HCT116 (cell line): ENCODE measurements around the gene OR10A6. TPM values are rescaled to one million over a fixed set of nuclear protein-coding genes. Genes with fewer than 3 reads are reported as not detected.

ENCODE experiments used
- ATAC-seq: fragments of 200-7000 bp; cut with Tn5 transposase; 2 replicates; pipeline ENCODE4 v1.9.1; 2020; ENCODE audit warnings: mild to moderate bottlenecking, moderate library complexity
- BruUV-seq: library from RNA; stranded (reverse); fragments of 400-500 nt; replicated peaks from 2 replicates; lab custom pipeline; 2021; lab: Mats Ljungman, UMichigan
- CTCF ChIA-PET: fragments of 300-600 bp; sonication (Branson Sonifier 250); formaldehyde crosslinking; loops from one replicate; lab custom pipeline; 2021; ENCODE audit warnings: antibody characterized with exemption; lab: Charles Lee
- POLR2A ChIA-PET: fragments of 300-600, 350-600 bp; sonication (Branson Sonifier 250); formaldehyde crosslinking; loops from one replicate; lab custom pipeline; 2021; ENCODE audit warnings: antibody characterized with exemption; lab: Charles Lee
- RAD21 ChIA-PET, 2 experiments: fragments of 300-600 bp; sonication (Branson Sonifier 250); formaldehyde crosslinking; loops; one replicate each; lab custom pipeline; 2023; ENCODE audit warnings: low total read pairs in 2 of 2; ENCODE audit not compliant: uncharacterized antibody in 2 of 2, unreplicated experiment in 2 of 2, low non-redundant PET in 1 of 2; lab: Charles Lee
- DNase-seq: peaks from one replicate; pipeline ENCODE4 v3.0.0-alpha.2; 2010; ENCODE audit warnings: low read depth, low spot score
- H2AFZ ChIP-seq: fragments of 200-600 bp; shearing (Covaris generic), sonication (generic); 2 replicates; pipeline ENCODE4 v1.6.1; 2017; ENCODE audit warnings: low read depth, mixed run types, mixed read lengths, antibody characterized with exemption, low read length; ENCODE audit not compliant: poor library complexity, severe bottlenecking
- H3K27ac ChIP-seq: 2 replicates; pipeline ENCODE4 v1.5.1; 2012; ENCODE audit warnings: low read depth, low read length
- H3K27me3 ChIP-seq: fragments of 200-600 bp; sonication (generic); 2 replicates; pipeline ENCODE4 v1.6.1; 2016; ENCODE audit warnings: mixed run types, low read length, mixed read lengths; ENCODE audit not compliant: insufficient read depth
- H3K36me3 ChIP-seq, 2 experiments: fragments of 200-500 bp in 1 of 2; fragments of 200-600 bp in 1 of 2; sonication (Bioruptor generic) in 1 of 2; sonication (generic) in 1 of 2; 2 replicates each; pipeline versions ENCODE4 v1.5.1 to v1.6.1; 2014 to 2016; ENCODE audit warnings: low read length in 2 of 2, inconsistent platforms in 1 of 2, mixed read lengths in 1 of 2, mixed run types in 1 of 2; ENCODE audit not compliant: insufficient read depth in 2 of 2, control insufficient read depth in 1 of 2
- H3K4me1 ChIP-seq, 2 experiments: fragments of 200-600 bp in 1 of 2; sonication (generic) in 1 of 2; 2 replicates each; pipeline versions ENCODE4 v1.5.1 to v1.6.1; 2012 to 2017; ENCODE audit warnings: low read length in 2 of 2, inconsistent platforms in 1 of 2, mild to moderate bottlenecking in 1 of 2, mixed read lengths in 1 of 2, mixed run types in 1 of 2, moderate library complexity in 1 of 2; ENCODE audit not compliant: insufficient read depth in 2 of 2, control insufficient read depth in 1 of 2
- H3K4me2 ChIP-seq: fragments of 200-600 bp; sonication (generic); 2 replicates; pipeline ENCODE4 v1.6.1; 2017; ENCODE audit warnings: mixed run types, low read length, mixed read lengths
- H3K4me3 ChIP-seq, 2 experiments: fragments of 200-600 bp in 1 of 2; sonication (generic) in 1 of 2; replicated peaks in 1 of 2; 2 replicates each; pipeline ENCODE4 v1.5.1; 2011 to 2016; ENCODE audit warnings: low read length in 2 of 2, control low read depth in 1 of 2, low read depth in 1 of 2, mild to moderate bottlenecking in 1 of 2, mixed read lengths in 1 of 2, mixed run types in 1 of 2
- H3K79me2 ChIP-seq: fragments of 200-600 bp; sonication (generic); 2 replicates; pipeline ENCODE4 v1.6.1; 2017; ENCODE audit warnings: mild to moderate bottlenecking, mixed run types, low read length, moderate library complexity, mixed read lengths; ENCODE audit not compliant: insufficient read depth
- H3K9ac ChIP-seq: fragments of 200-600 bp; sonication (generic); 2 replicates; pipeline ENCODE4 v1.6.1; 2016; ENCODE audit warnings: low read length, mixed read lengths
- H3K9me2 ChIP-seq: fragments of 200-600 bp; sonication (generic), shearing (Covaris generic); 2 replicates; pipeline ENCODE4 v1.6.1; 2017; ENCODE audit warnings: mixed run types, mild to moderate bottlenecking, moderate library complexity; ENCODE audit not compliant: insufficient read depth
- H3K9me3 ChIP-seq, 2 experiments: fragments of 200-500 bp in 1 of 2; fragments of 200-600 bp in 1 of 2; sonication (Bioruptor generic) in 1 of 2; sonication (generic) in 1 of 2; 2 replicates each; pipeline ENCODE4 v1.6.1; 2014 to 2017; ENCODE audit warnings: low read length in 2 of 2, mixed read lengths in 2 of 2, inconsistent platforms in 1 of 2, low read depth in 1 of 2, mild to moderate bottlenecking in 1 of 2, mixed run types in 1 of 2, moderate library complexity in 1 of 2; ENCODE audit not compliant: control insufficient read depth in 1 of 2, insufficient read depth in 1 of 2
- H4K20me1 ChIP-seq: fragments of 200-600 bp; sonication (generic), shearing (Covaris generic); 2 replicates; pipeline ENCODE4 v1.6.1; 2017; ENCODE audit warnings: mixed run types, mild to moderate bottlenecking, moderate library complexity; ENCODE audit not compliant: insufficient read depth
- CEBPB ChIP-seq: IDR thresholded peaks from 2 replicates; pipeline ENCODE4 v1.6.1; 2012; ENCODE audit warnings: low read depth
- EGR1 ChIP-seq: IDR thresholded peaks from 2 replicates; pipeline ENCODE4 v1.6.1; 2012; ENCODE audit warnings: low read depth
- ELF1 ChIP-seq: IDR thresholded peaks from 2 replicates; pipeline ENCODE4 v1.6.1; 2012; ENCODE audit warnings: low read depth, borderline replicate concordance
- EZH2 ChIP-seq: fragments of 200-600 bp; sonication (generic); IDR thresholded peaks from 2 replicates; pipeline ENCODE4 v1.6.1; 2017; ENCODE audit warnings: antibody characterized with exemption, mixed run types
- EZH2phosphoT487 ChIP-seq: fragments of 200-600 bp; IDR thresholded peaks from 2 replicates; pipeline ENCODE4 v1.6.1; 2018; ENCODE audit warnings: antibody characterized with exemption, borderline replicate concordance
- FOSL1 ChIP-seq: IDR thresholded peaks from 2 replicates; pipeline ENCODE4 v1.6.1; 2012; ENCODE audit warnings: low read depth
- JUND ChIP-seq: IDR thresholded peaks from 2 replicates; pipeline ENCODE4 v1.6.1; 2012
- POLR2A ChIP-seq: IDR thresholded peaks from 2 replicates; pipeline ENCODE4 v1.7.0; 2011; ENCODE audit warnings: borderline replicate concordance; ENCODE audit not compliant: insufficient read depth, insufficient read length; ENCODE audit errors: extremely low read depth
- POLR2AphosphoS5 ChIP-seq: IDR thresholded peaks from 2 replicates; pipeline ENCODE4 v1.6.1; 2011; ENCODE audit warnings: mild to moderate bottlenecking, low read depth, low read length, moderate library complexity
- RAD21 ChIP-seq: IDR thresholded peaks from 2 replicates; pipeline ENCODE4 v1.6.1; 2012; ENCODE audit warnings: low read depth, mild to moderate bottlenecking
- SRF ChIP-seq: IDR thresholded peaks from 2 replicates; pipeline ENCODE4 v1.6.1; 2012; ENCODE audit warnings: low read depth
- ZFX ChIP-seq: fragments of 450-650 bp; IDR thresholded peaks from 2 replicates; pipeline ENCODE4 v1.6.1; 2017
- ZNF274 ChIP-seq: fragments of 200-500 bp; sonication (Bioruptor generic); IDR thresholded peaks from 2 replicates; pipeline ENCODE4 v1.6.1; 2014; ENCODE audit warnings: mild to moderate bottlenecking, low read depth, low read length, inconsistent platforms
- intact Hi-C: fragments of 100-400 bp; cut with micrococcal nuclease; formaldehyde crosslinking; loops from 2 replicates; pipeline ENCODE4 v1.10.0; 2022
- total RNA-seq: library from RNA; stranded (reverse); gene quantifications from one replicate; pipeline ENCODE4 v1.2.1, GENCODE V29; 2021; ENCODE audit not compliant: unreplicated experiment
- TF ChIP-seq, protein P1 (sequence below), 3 experiments: fragments of 200-600 bp in 1 of 3; sonication (generic) in 1 of 3; IDR thresholded peaks in 2 of 3; conservative IDR thresholded peaks in 1 of 3; 2 replicates each; pipeline ENCODE4 v1.5.1; 2012 to 2017; ENCODE audit warnings: low read depth in 2 of 3, low read length in 2 of 3, antibody characterized with exemption in 1 of 3, borderline replicate concordance in 1 of 3, control low read depth in 1 of 3, mild to moderate bottlenecking in 1 of 3, mixed read lengths in 1 of 3, mixed run types in 1 of 3, moderate library complexity in 1 of 3; ENCODE audit not compliant: insufficient read depth in 1 of 3
- TF ChIP-seq, protein P2 (sequence below): IDR thresholded peaks from 2 replicates; pipeline ENCODE4 v1.6.1; 2012
- TF ChIP-seq, protein P3 (sequence below): IDR thresholded peaks from 2 replicates; pipeline ENCODE4 v1.6.1; 2011; ENCODE audit warnings: mild to moderate bottlenecking, low read length, moderate library complexity; ENCODE audit not compliant: insufficient replicate concordance; ENCODE audit errors: extremely low read depth
- TF ChIP-seq, protein P4 (sequence below): IDR thresholded peaks from 2 replicates; pipeline ENCODE4 v1.6.1; 2012

Gene OR10A6
- total RNA-seq, 1 experiment from 2014 or later, result not detected

DNA sequence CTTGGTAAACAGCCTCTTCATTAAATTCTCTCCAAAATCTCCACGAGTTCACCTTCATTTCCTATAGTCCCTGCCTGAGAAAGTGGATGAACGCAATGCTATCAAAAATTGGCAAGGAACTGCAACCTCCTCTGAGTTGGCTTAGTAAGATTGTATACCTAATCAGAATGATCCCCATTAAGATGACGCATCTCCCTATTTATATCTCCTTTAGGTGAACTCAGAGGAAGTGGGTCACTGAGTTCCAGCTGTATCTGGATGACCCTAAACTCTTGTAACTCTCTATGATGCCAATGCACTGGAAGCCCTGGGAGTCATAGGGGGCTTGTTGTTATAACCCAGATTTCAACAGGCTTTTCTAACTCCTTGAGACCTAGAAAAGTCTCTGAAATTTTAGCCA lies 48.2 kb downstream of the OR10A6 start:
- ChIA-PET CTCF (no interaction called here), RAD21 (no interaction called here), POLR2A (no interaction called here)
- DNase-seq (no peak), ATAC-seq (no peak)
- intact Hi-C loops, result no loop called here
- peaks cover 6% of the 10 kb centered on the region for H3K27me3 ChIP-seq
- H3K36me3 ChIP-seq, result no peaks in the 10 kb centered on the region
- H3K27ac ChIP-seq, result no peak overlapping the region
- no peak overlapping the region for H3K9ac ChIP-seq
- no peak overlapping the region for H2AFZ ChIP-seq
- no TSS peak for BruUV-seq
- no peak overlapping the region for H3K4me2 ChIP-seq
- H3K9me2 ChIP-seq, result no peaks in the 10 kb centered on the region
- no peaks in the 10 kb centered on the region for H3K9me3 ChIP-seq
- H3K79me2 ChIP-seq, result no peaks in the 10 kb centered on the region
- H3K4me1 ChIP-seq, result no peaks in the 10 kb centered on the region
- TF ChIP-seq, protein P1, sequence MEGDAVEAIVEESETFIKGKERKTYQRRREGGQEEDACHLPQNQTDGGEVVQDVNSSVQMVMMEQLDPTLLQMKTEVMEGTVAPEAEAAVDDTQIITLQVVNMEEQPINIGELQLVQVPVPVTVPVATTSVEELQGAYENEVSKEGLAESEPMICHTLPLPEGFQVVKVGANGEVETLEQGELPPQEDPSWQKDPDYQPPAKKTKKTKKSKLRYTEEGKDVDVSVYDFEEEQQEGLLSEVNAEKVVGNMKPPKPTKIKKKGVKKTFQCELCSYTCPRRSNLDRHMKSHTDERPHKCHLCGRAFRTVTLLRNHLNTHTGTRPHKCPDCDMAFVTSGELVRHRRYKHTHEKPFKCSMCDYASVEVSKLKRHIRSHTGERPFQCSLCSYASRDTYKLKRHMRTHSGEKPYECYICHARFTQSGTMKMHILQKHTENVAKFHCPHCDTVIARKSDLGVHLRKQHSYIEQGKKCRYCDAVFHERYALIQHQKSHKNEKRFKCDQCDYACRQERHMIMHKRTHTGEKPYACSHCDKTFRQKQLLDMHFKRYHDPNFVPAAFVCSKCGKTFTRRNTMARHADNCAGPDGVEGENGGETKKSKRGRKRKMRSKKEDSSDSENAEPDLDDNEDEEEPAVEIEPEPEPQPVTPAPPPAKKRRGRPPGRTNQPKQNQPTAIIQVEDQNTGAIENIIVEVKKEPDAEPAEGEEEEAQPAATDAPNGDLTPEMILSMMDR (IDR thresholded peaks at IDR 0.05 in 2 of 3, conservative IDR thresholded peaks at IDR 0.05 in 1 of 3; ENCODE audit: borderline replicate concordance in 1 of 3, insufficient read depth in 1 of 3, low read depth in 2 of 3, low read length in 2 of 3), result no peak
- TF ChIP-seq ZNF274, result no peak
- TF ChIP-seq, protein P2, sequence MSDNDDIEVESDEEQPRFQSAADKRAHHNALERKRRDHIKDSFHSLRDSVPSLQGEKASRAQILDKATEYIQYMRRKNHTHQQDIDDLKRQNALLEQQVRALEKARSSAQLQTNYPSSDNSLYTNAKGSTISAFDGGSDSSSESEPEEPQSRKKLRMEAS, result no peak
- TF ChIP-seq ZFX, result no peak
- TF ChIP-seq, protein P3, sequence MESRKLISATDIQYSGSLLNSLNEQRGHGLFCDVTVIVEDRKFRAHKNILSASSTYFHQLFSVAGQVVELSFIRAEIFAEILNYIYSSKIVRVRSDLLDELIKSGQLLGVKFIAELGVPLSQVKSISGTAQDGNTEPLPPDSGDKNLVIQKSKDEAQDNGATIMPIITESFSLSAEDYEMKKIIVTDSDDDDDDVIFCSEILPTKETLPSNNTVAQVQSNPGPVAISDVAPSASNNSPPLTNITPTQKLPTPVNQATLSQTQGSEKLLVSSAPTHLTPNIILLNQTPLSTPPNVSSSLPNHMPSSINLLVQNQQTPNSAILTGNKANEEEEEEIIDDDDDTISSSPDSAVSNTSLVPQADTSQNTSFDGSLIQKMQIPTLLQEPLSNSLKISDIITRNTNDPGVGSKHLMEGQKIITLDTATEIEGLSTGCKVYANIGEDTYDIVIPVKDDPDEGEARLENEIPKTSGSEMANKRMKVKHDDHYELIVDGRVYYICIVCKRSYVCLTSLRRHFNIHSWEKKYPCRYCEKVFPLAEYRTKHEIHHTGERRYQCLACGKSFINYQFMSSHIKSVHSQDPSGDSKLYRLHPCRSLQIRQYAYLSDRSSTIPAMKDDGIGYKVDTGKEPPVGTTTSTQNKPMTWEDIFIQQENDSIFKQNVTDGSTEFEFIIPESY, result no peak
- no peak for TF ChIP-seq RAD21
- no peak for TF ChIP-seq POLR2AphosphoS5
- TF ChIP-seq EZH2, result no peak
- no peak for TF ChIP-seq EGR1
- TF ChIP-seq SRF, result no peak
- no peak for TF ChIP-seq CEBPB
- no peak for TF ChIP-seq EZH2phosphoT487
- no peak for TF ChIP-seq JUND
- TF ChIP-seq ELF1, result no peak
- no peak for TF ChIP-seq POLR2A
- no peak for TF ChIP-seq FOSL1
- TF ChIP-seq, protein P4, sequence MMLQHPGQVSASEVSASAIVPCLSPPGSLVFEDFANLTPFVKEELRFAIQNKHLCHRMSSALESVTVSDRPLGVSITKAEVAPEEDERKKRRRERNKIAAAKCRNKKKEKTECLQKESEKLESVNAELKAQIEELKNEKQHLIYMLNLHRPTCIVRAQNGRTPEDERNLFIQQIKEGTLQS, result no peak
- no peaks in the 10 kb centered on the region for H4K20me1 ChIP-seq
- no peak overlapping the region for H3K4me3 ChIP-seq

Other genes starting within 250 kb of the OR10A6 start
- not detected for gene OVCH2, start 224.8 kb downstream of the OR10A6 start, total RNA-seq
- not detected for gene OR5P2, start 134.3 kb downstream of the OR10A6 start, total RNA-seq
- gene OR5P3, start 100.4 kb downstream of the OR10A6 start, total RNA-seq, result not detected
- gene OR10A3, start 10.4 kb upstream of the OR10A6 start, total RNA-seq, result not detected
- gene NLRP10, start 34.2 kb upstream of the OR10A6 start, total RNA-seq, result not detected
- 313 TPM for gene EIF3F, start 56.1 kb upstream of the OR10A6 start, total RNA-seq
- gene TUB, start 149.9 kb upstream of the OR10A6 start, total RNA-seq, result 0.02 TPM
- not detected for gene RIC3, start 237.8 kb upstream of the OR10A6 start, total RNA-seq